Tongue (tissue), 3 donors: ENCODE data around the gene SPATS2L. TPM values are rescaled to one million over a fixed set of nuclear protein-coding genes. Genes with fewer than 3 reads are reported as not detected.

Experiments used
- DNase-seq: peaks from one replicate; pipeline ENCODE4 v3.0.0-alpha.2; 2015
- small RNA-seq: library from RNA; depleted of rRNA; stranded (forward); fragments of <200 nt; gene quantifications from one replicate; pipeline ENCODE3, GENCODE V24; 2014; ENCODE audit warnings: low replicate concordance
- total RNA-seq: library from RNA; depleted of rRNA; stranded (reverse); fragments of >200 nt; gene quantifications from one replicate; pipeline ENCODE4 v1.2.3, GENCODE V29; 2014

Gene SPATS2L
- total RNA-seq, 1 donor from 2014 or later, result 220 TPM

DNA sequence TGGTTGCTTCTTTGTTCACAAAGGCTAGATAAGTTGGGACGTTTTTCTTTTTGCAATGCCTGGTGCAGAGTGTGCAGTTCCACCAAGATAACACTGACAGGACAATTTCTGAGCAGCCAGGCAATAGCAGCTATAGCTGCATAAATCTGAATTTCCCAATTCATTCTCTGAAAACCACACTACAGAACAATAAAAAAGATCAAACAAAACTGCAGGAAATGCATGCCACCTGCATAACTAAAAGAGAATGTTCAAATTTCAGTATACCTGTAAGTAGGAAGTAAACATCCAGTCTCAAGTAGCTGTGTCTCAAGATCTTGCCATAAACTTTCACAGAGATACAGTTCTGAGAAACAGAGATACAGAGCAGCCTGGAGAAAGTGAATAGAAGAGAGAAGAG, 208.7 kb downstream of the SPATS2L start:
- no peak for DNase-seq

DNA sequence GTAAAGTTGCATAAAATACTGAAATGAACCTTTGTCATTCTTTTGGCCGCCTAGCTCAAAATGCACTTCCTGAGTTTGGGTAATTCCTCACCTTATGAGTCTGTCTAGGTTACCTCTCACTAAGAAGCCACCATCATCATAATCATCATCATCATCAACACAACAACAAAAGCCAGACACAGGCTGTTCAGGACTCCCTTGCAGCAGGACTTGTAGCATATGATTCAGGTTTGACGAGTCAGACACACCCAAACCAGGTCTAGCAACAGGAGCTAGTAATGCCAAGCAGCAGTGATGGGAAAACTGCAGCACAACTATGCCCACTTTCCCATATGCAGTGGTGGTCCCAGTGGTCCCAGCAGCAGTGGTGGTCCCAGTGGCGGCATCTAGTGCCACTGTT, 216.7 kb downstream of the SPATS2L start:
- no peak for DNase-seq

DNA sequence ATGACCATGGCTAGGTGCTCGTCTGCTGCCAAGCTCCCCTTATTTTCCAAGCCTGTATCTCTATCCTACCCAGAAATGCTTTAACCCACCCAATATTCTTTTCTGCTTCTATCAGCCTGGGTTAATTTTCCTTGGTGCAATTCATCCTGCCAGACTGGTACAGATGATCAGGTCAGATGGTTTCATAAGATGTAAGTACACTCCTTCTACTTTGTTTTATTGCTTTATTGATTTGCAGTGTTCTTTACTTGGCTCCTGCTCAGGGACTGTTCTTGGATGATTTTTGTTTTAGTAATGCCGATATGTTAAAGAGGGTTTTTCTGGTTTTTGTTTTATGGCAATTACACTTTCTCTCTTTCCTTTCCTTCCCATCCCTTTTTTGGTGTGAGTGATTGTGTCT, 217.1 kb downstream of the SPATS2L start:
- DNase-seq, result no peak

- DNase-seq, result no peak
Observed at GRCh38 chr2:200525066-200525465, 218.6 kb downstream of the SPATS2L start.

- DNase-seq, result no peak
Observed at GRCh38 chr2:200525551-200525881, 219.0 kb downstream of the SPATS2L start.

DNA sequence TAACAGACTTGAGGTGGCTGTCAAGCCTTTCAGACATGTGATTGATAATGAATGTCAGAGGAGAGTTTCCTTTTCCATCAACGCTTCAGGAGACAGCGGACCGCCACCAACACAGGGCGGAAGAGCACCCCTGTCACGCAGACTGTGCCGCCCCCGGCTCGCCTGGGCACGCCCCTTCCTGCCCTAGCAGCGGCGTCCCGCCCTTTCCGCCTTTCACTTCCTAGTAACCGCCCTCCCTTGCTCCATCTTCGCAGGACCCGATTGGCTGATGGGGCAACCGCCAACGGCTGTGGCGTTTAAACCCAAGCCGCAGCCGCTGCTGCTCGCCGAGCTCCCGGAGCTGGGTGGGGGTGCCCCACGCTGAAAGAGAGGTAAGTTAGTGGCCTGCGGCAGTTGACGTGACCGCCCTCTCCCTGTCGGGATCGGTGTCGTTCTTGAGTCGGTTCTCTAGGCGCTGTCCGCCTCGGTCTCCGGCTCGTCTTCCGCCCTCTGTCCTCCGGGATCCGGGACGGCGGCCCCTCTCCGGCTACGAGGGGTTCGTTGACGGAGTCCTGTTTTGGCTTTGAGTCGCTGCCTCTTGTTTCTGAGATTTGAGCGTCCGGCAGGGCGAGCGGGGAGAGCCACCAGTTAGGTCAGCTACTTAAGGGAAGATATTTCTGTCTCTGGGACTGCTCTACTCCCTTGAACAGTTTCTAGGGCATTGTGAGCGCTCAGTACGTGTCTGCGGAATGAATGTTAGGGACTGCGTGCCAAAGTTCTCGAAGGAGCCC, 219.6 kb downstream of the SPATS2L start, which contains the start of gene SGO2:
Gene SGO2 (plus strand): TSS at position 326 of the 770 bp plus-strand sequence. CDS start 6,769 bp downstream, outside the sequence.
- peak; percentile 97 for DNase-seq

DNA sequence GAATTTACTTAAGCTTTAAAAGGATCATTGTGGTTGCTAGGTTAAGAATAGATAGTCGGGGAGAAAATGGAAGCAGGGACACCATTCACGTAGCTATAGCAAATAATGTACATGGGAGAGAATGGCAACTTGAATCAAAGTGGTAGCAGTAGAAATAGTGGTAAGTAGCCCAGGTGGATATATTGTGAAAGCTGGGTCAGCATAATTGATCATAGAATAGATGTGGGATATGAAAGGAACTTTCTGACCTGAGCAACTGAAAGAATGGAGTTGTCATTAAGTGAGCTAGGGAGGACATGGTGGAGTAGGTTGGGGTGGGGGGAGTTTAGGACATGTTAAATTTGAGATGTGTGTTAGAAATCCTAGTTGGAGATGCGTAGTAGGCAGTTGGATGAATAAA, 221.7 kb downstream of the SPATS2L start:
- DNase-seq, result no peak

Small RNAs within 50 kb of the gene (small RNA-seq; reads per million reads assigned to genes)
- gene RNY4P34, result 0.13 reads per million

Other genes with a start within 250 kb of the SPATS2L start
- gene KCTD18, start 203.4 kb downstream of the SPATS2L start, total RNA-seq, result 21.4 TPM
- gene SGO2, start 219.5 kb downstream of the SPATS2L start, total RNA-seq, result 10.7 TPM